Activated naive CD4-positive, alpha-beta T cell treated with anti-CD3 and anti-CD28 coated beads, Interleukin-2, amount 50 U/mL, for 24 hours (primary cell): Measurements from ENCODE around the gene PEX11A.
A peak's percentile ranks its signal among the peaks of the same experiment; 100 is the strongest.
"Not testable (repeated sequence)": the region's sequence is repeated elsewhere in the genome, so short reads cannot be mapped to it uniquely, and the experiment has no call there.

Source experiments
- H3K27ac Mint-ChIP-seq: one replicate; pipeline ENCODE4 v1.8.0; 2021; ENCODE audit warnings: mild to moderate bottlenecking, mixed read lengths
- H3K27me3 Mint-ChIP-seq: one replicate; pipeline ENCODE4 v1.8.0; 2021; ENCODE audit warnings: mixed read lengths
- H3K36me3 Mint-ChIP-seq: one replicate; pipeline ENCODE4 v1.8.0; 2021; ENCODE audit warnings: mixed read lengths
- H3K4me1 Mint-ChIP-seq: one replicate; pipeline ENCODE4 v1.8.0; 2021; ENCODE audit warnings: mixed read lengths
- H3K4me3 Mint-ChIP-seq: one replicate; pipeline ENCODE4 v1.8.0; 2021; ENCODE audit warnings: mild to moderate bottlenecking, mixed read lengths
- H3K9me3 Mint-ChIP-seq: one replicate; pipeline ENCODE4 v1.8.0; 2021; ENCODE audit warnings: mixed read lengths

The PEX11A gene, protein sequence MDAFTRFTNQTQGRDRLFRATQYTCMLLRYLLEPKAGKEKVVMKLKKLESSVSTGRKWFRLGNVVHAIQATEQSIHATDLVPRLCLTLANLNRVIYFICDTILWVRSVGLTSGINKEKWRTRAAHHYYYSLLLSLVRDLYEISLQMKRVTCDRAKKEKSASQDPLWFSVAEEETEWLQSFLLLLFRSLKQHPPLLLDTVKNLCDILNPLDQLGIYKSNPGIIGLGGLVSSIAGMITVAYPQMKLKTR

GRCh38 chr15:89690276-89691218, at the start of gene PEX11A, which contains the start of gene WDR93:
Gene PEX11A, minus strand, starts transcription at chr15:89690754. Its CDS starts 122 bp downstream, at chr15:89690632.
Gene WDR93, plus strand, starts transcription at chr15:89690811. Its CDS starts 10,936 bp downstream, at chr15:89701747.
- Mint-ChIP-seq H3K36me3 (peaks cover 1% of the 10 kb centered on the region), H3K4me1 (peaks cover 14% of the 10 kb centered on the region), H3K9me3 (no peaks in the 10 kb centered on the region), H3K4me3 (peak within 1 kb of the TSS; percentile 87), H3K27ac (peak within 1 kb of the TSS; percentile 72), H3K27me3 (no peaks in the 10 kb centered on the region)

DNA sequence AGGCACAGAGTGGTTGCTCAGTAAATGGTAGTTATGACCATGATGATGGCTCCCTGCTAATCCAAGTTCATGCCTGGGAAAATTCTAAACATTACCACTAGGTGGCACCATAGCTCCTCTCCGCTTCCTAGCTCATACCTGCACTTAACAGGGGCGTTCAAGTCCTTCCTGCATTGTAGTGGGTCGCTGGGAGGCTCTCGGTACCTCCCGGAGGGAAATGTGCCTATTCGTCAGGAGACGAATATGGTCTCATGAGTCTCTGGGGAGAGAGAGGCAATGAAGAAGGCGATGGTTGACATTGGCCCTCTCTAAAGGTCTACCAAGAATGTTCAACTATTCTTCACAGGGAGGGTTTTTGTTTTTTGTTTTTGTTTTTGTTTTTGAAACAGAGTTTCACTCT, 49.6 kb upstream of the PEX11A start:
- Mint-ChIP-seq H3K27ac (no peak overlapping the region), H3K4me3 (no peak overlapping the region), H3K27me3 (no peaks in the 10 kb centered on the region), H3K4me1 (peaks cover 3% of the 10 kb centered on the region), H3K9me3 (no peaks in the 10 kb centered on the region), H3K36me3 (no peaks in the 10 kb centered on the region)

DNA sequence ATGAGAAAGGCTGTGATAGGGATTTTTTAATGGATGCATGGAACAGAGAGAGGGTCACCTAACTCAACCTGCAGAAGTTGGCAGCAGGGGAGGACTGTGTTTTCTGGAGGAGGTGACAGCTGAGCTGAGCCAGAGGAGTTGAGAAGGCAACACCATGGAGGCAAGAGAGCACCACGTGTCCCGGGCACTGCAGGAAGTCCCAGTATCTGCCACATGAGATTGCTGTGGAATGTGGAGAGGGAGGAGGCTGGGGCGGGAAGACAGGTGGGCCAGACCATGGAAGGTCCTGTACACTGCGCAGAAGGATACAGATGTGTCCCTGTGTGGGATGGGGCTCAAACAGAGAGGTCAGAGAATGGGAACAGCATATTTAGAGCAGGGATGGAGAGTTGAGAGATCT, 45.2 kb upstream of the PEX11A start:
- Mint-ChIP-seq H3K9me3 (no peaks in the 10 kb centered on the region), H3K27ac (no peak overlapping the region), H3K4me1 (peaks cover 3% of the 10 kb centered on the region), H3K36me3 (no peaks in the 10 kb centered on the region), H3K4me3 (no peak overlapping the region), H3K27me3 (peaks cover 3% of the 10 kb centered on the region)

DNA sequence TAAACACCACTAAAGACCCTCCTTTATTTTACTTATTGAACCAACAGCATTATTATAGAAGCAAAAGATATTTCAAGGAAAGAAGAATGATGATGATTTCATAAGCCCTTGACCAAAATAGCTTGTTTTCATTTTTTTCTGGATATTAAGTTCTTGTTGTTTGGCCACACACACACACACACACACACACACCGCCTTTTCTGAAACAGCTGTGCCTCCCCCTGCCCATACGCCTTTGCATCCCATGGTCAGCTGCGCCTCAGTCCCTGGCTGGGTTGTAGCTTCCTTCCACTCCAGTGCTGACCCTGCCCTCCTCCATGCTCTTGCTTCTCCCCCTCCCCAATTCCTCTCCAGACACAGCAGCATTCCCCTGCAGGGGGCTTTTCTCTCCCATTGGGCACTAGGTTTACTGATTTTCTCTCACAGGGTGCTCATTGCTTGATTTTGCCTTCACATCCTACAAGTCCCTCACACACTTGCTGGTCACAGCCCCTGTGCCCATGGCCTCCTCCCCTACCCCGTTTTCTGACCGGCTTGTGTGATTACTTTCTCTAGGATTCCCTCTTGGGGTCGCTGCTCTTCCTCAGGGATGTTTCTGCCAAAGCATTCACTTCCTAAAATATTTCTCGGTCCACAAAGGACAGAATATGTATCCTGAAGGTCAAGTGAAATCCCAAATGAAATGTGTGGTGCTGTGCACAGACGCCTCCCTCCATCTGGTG, 42.1 kb upstream of the PEX11A start:
- Mint-ChIP-seq H3K36me3 (no peaks in the 10 kb centered on the region), H3K4me1 (no peaks in the 10 kb centered on the region), H3K4me3 (no peak overlapping the region), H3K27me3 (peaks cover 3% of the 10 kb centered on the region), H3K27ac (no peak overlapping the region), H3K9me3 (no peaks in the 10 kb centered on the region)

GRCh38 chr15:89731275-89731674, 40.7 kb upstream of the PEX11A start:
- Mint-ChIP-seq H3K4me1 (no peaks in the 10 kb centered on the region), H3K27me3 (peaks cover 3% of the 10 kb centered on the region)

DNA sequence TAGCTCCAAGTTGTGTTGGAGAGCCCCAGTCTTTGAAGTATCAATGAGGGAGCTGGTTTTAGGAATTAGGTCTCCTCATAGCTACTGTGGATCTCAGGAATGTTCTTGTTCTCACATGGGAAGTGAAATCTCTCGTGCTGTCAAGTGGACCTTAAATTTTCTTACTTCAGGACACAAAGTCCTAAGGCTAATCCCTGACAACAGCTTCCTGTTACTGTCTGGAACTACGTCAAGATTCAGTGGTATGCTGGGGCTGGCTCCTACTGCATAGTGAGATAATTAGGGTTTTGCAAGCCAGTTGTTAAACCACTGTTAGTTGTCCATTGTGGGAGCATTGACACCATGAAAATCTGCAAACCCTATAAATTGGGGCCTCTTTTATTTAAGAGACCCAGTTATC, 37.7 kb upstream of the PEX11A start:
- Mint-ChIP-seq H3K4me3 (no peak overlapping the region), H3K4me1 (no peaks in the 10 kb centered on the region), H3K36me3 (peaks cover 2% of the 10 kb centered on the region), H3K27me3 (no peaks in the 10 kb centered on the region), H3K9me3 (no peaks in the 10 kb centered on the region), H3K27ac (no peak overlapping the region)

More at GRCh38 chr15:89731275-89731674, 40.7 kb upstream of the PEX11A start:
- Mint-ChIP-seq H3K4me3 (no peak overlapping the region), H3K27ac (no peak overlapping the region), H3K9me3 (no peaks in the 10 kb centered on the region), H3K36me3 (no peaks in the 10 kb centered on the region)

- Mint-ChIP-seq H3K4me3 (no peak overlapping the region), H3K27ac (no peak overlapping the region)
These were observed 34.5 kb upstream of the PEX11A start for GRCh38 chr15:89725064-89725463.

GRCh38 chr15:89724621-89725020, 34.1 kb upstream of the PEX11A start:
- H3K4me1 Mint-ChIP-seq = no peaks in the 10 kb centered on the region
- H3K27me3 Mint-ChIP-seq = peaks cover 6% of the 10 kb centered on the region
- H3K27ac Mint-ChIP-seq = no peak overlapping the region
- peaks cover 2% of the 10 kb centered on the region for H3K36me3 Mint-ChIP-seq
- no peaks in the 10 kb centered on the region for H3K9me3 Mint-ChIP-seq
- no peak overlapping the region for H3K4me3 Mint-ChIP-seq

More at GRCh38 chr15:89725064-89725463, 34.5 kb upstream of the PEX11A start:
- Mint-ChIP-seq H3K4me1 (no peaks in the 10 kb centered on the region), H3K27me3 (peaks cover 6% of the 10 kb centered on the region), H3K9me3 (no peaks in the 10 kb centered on the region), H3K36me3 (peaks cover 2% of the 10 kb centered on the region)

DNA sequence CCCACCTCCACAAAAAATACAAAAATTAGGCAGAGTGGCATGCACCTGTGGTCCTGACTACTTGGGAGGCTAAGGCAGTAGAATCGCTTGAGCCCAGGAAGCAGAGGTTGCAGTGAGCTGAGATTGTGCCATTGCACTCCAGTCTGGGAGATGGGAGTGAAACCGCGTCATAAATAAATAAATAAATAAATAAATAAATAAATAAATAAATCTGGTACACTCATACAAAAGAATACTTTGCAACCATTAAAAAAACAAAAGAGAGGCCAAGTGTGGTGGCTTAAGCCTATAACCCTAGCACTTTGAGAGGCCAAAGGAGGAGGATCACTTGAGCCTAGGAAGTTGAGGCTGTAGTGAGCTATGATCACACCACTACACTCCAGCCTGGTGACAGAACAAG, 32.5 kb upstream of the PEX11A start:
- Mint-ChIP-seq H3K4me1 (no peaks in the 10 kb centered on the region), H3K4me3 (no peak overlapping the region), H3K27me3 (peaks cover 6% of the 10 kb centered on the region), H3K27ac (no peak overlapping the region), H3K9me3 (no peaks in the 10 kb centered on the region), H3K36me3 (peaks cover 2% of the 10 kb centered on the region)

GRCh38 chr15:89714775-89715174, 24.2 kb upstream of the PEX11A start:
- no peaks in the 10 kb centered on the region for H3K9me3 Mint-ChIP-seq
- no peak overlapping the region for H3K4me3 Mint-ChIP-seq
- no peaks in the 10 kb centered on the region for H3K27me3 Mint-ChIP-seq
- H3K4me1 Mint-ChIP-seq = no peaks in the 10 kb centered on the region
- H3K36me3 Mint-ChIP-seq = no peaks in the 10 kb centered on the region
- H3K27ac Mint-ChIP-seq = no peak overlapping the region

GRCh38 chr15:89707577-89707976, 17.0 kb upstream of the PEX11A start:
- Mint-ChIP-seq H3K27ac (no peak overlapping the region), H3K27me3 (peaks cover 11% of the 10 kb centered on the region), H3K4me3 (no peak overlapping the region), H3K9me3 (no peaks in the 10 kb centered on the region), H3K36me3 (peaks cover 2% of the 10 kb centered on the region), H3K4me1 (no peaks in the 10 kb centered on the region)

DNA sequence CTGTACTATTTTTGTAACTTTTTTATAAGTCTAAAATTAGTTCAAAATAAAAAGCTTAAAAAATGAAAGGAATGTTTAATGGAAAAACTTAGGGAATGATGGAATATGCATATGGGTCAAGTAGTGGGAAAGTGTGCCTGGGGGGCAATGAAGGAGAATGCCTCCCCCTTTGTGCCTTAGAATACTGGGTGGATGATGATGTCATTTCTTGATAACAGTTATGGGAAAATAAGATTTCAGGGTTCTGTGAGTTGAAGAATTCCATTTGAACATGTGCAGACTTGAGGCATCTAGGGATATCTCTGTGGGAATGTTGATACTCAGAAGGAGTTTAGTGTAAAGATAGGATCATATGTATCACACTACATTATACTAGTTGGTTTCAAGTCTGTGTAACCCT, 13.9 kb upstream of the PEX11A start:
- no peaks in the 10 kb centered on the region for H3K9me3 Mint-ChIP-seq
- H3K4me1 Mint-ChIP-seq = no peaks in the 10 kb centered on the region
- H3K27me3 Mint-ChIP-seq = peaks cover 18% of the 10 kb centered on the region
- H3K4me3 Mint-ChIP-seq = no peak overlapping the region
- H3K27ac Mint-ChIP-seq = no peak overlapping the region
- H3K36me3 Mint-ChIP-seq = peaks cover 2% of the 10 kb centered on the region

- Mint-ChIP-seq H3K4me1 (peaks cover 5% of the 10 kb centered on the region), H3K27ac (no peak overlapping the region), H3K36me3 (no peaks in the 10 kb centered on the region), H3K4me3 (no peak overlapping the region), H3K27me3 (peaks cover 5% of the 10 kb centered on the region), H3K9me3 (no peaks in the 10 kb centered on the region)
These were observed 4.6 kb upstream of the PEX11A start for GRCh38 chr15:89695198-89695597.

GRCh38 chr15:89693696-89694095, 3.1 kb upstream of the PEX11A start:
- Mint-ChIP-seq H3K4me3 (no peak overlapping the region), H3K9me3 (no peaks in the 10 kb centered on the region), H3K27me3 (no peaks in the 10 kb centered on the region), H3K27ac (no peak overlapping the region), H3K36me3 (no peaks in the 10 kb centered on the region), H3K4me1 (peaks cover 14% of the 10 kb centered on the region)

DNA sequence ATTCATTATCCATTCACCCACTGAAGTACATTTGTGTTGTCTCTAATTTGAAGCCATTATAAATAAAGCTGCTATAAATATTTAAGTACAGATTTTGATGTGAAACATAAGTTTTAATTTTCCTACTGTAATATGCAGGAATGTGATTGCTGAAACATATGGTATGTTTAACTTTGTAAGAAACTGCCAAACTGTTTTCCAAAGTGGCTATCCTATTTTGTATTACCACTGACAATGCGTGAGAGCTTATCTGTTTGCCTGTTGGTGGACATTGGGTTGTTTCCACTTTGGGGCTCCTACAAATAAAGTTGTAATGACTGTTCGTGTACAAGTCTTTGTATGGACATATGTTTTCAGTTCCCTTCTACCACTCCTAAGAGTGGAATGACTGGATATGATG, 2.5 kb upstream of the PEX11A start:
- H3K36me3 Mint-ChIP-seq = no peaks in the 10 kb centered on the region
- H3K4me3 Mint-ChIP-seq = no peak overlapping the region
- peaks cover 14% of the 10 kb centered on the region for H3K4me1 Mint-ChIP-seq

DNA sequence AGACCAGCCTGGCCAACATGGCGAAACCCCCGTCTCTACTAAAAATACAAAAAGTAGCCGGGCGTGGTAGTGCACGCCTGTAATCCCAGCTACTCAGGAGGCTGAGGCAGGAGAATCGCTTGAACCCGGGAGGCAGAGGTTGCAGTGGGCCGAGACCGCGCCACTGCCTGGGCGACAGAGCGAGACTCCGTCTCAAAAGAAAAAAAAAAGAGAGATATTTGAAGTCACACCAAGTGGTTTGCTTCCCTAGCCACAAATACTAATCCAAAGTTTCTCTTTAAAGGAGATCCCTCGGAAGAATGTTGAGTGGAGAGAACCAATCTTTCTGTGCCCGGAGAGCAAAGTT, 651 bp downstream of the PEX11A start:
- H3K36me3 Mint-ChIP-seq, H3K27me3 Mint-ChIP-seq, H3K9me3 Mint-ChIP-seq, H3K27ac Mint-ChIP-seq: not testable (repeated sequence)
- Mint-ChIP-seq H3K4me3 (peak overlapping the region; percentile 87), H3K4me1 (peaks cover 14% of the 10 kb centered on the region)

More for the DNA sequence above, 2.5 kb upstream of the PEX11A start:
- Mint-ChIP-seq H3K27ac (no peak overlapping the region), H3K9me3 (no peaks in the 10 kb centered on the region), H3K27me3 (no peaks in the 10 kb centered on the region)
